Activated CD8-positive, alpha-beta memory T cell treated with anti-CD3 and anti-CD28 coated beads, Interleukin-2, amount 10 ng/mL, durations not matched to agents 7 days and 5 days (primary cell): Measurements from ENCODE around the gene QSOX1. TPM values are rescaled to one million over a fixed set of nuclear protein-coding genes. Genes with fewer than 3 reads are reported as not detected.

Experiments
- ATAC-seq: fragments of 150-1000 bp; cut with Tn5 transposase; one replicate; pipeline ENCODE4 v1.10.0; 2021; ENCODE audit warnings: moderate library complexity
- CTCF ChIA-PET: fragments of 350-600 bp; sonication (Branson Sonifier 250); formaldehyde crosslinking; loops from one replicate; lab custom pipeline; 2021; ENCODE audit warnings: antibody characterized with exemption; lab: Charles Lee
- DNase-seq: peaks from one replicate; pipeline ENCODE4 v3.0.0-alpha.2; 2020
- H3K27ac Mint-ChIP-seq: one replicate; pipeline ENCODE4 v1.8.0; 2021; ENCODE audit warnings: mild to moderate bottlenecking, mixed read lengths
- H3K27me3 Mint-ChIP-seq: one replicate; pipeline ENCODE4 v1.8.0; 2021; ENCODE audit warnings: mixed read lengths
- H3K36me3 Mint-ChIP-seq: one replicate; pipeline ENCODE4 v1.8.0; 2021; ENCODE audit warnings: mild to moderate bottlenecking, mixed read lengths
- H3K4me1 Mint-ChIP-seq: one replicate; pipeline ENCODE4 v1.8.0; 2021; ENCODE audit warnings: mixed read lengths
- H3K4me3 Mint-ChIP-seq: one replicate; pipeline ENCODE4 v1.8.0; 2021; ENCODE audit warnings: mild to moderate bottlenecking, moderate library complexity, mixed read lengths
- H3K9me3 Mint-ChIP-seq: one replicate; pipeline ENCODE4 v1.8.0; 2022; ENCODE audit warnings: low read depth, mixed read lengths
- total RNA-seq, 2 experiments: library from RNA; stranded (reverse); gene quantifications; one replicate each; pipeline ENCODE4 v1.2.3, GENCODE V29; 2021

QSOX1 gene
- total RNA-seq, 2 experiments from 2014 or later, result 25.4 to 35.5 TPM

GRCh38 chr1:180218806-180219765 lies 64.4 kb downstream of the QSOX1 start:
- ATAC-seq (no peak), DNase-seq (no peak)
- Mint-ChIP-seq H3K4me1 (peaks cover under 1% of the 10 kb centered on the region), H3K36me3 (no peaks in the 10 kb centered on the region), H3K9me3 (no peaks in the 10 kb centered on the region), H3K27ac (no peak overlapping the region), H3K4me3 (no peak overlapping the region), H3K27me3 (peaks cover 21% of the 10 kb centered on the region)
- CTCF ChIA-PET, result no interaction called here

- ATAC-seq, result no peak
- H3K4me1 Mint-ChIP-seq, result no peaks in the 10 kb centered on the region
- CTCF ChIA-PET, result no interaction called here
- no peaks in the 10 kb centered on the region for H3K9me3 Mint-ChIP-seq
- H3K27ac Mint-ChIP-seq, result no peak overlapping the region
- peaks cover 28% of the 10 kb centered on the region for H3K27me3 Mint-ChIP-seq
- DNase-seq, result no peak
- no peak overlapping the region for H3K4me3 Mint-ChIP-seq
- H3K36me3 Mint-ChIP-seq, result no peaks in the 10 kb centered on the region
Observed at GRCh38 chr1:180219776-180220175, 65.1 kb downstream of the QSOX1 start.

- CTCF ChIA-PET, result no interaction called here
- Mint-ChIP-seq H3K27me3 (peaks cover 39% of the 10 kb centered on the region), H3K9me3 (no peaks in the 10 kb centered on the region), H3K27ac (no peak overlapping the region), H3K4me3 (no peak overlapping the region), H3K36me3 (no peaks in the 10 kb centered on the region), H3K4me1 (no peaks in the 10 kb centered on the region)
- ATAC-seq (no peak), DNase-seq (no peak)
Observed at GRCh38 chr1:180221462-180221861, 66.8 kb downstream of the QSOX1 start.

GRCh38 chr1:180224902-180225301 lies 70.2 kb downstream of the QSOX1 start:
- DNase-seq (no peak), ATAC-seq (no peak)
- no peak overlapping the region for H3K27ac Mint-ChIP-seq
- H3K9me3 Mint-ChIP-seq, result no peaks in the 10 kb centered on the region
- H3K36me3 Mint-ChIP-seq, result no peaks in the 10 kb centered on the region
- no peak overlapping the region for H3K4me3 Mint-ChIP-seq
- CTCF ChIA-PET, result interaction anchor here (0.8 to 2.7 kb wide), 2 partner anchors 12 to 46 kb away, joined by 3 to 9 read pairs; no protein-coding TSS in a partner anchor
- H3K4me1 Mint-ChIP-seq, result peaks cover 5% of the 10 kb centered on the region
- H3K27me3 Mint-ChIP-seq, result peaks cover 63% of the 10 kb centered on the region

- Mint-ChIP-seq H3K27me3 (peaks cover 65% of the 10 kb centered on the region), H3K36me3 (no peaks in the 10 kb centered on the region), H3K27ac (no peak overlapping the region), H3K9me3 (no peaks in the 10 kb centered on the region), H3K4me1 (peaks cover 6% of the 10 kb centered on the region), H3K4me3 (no peak overlapping the region)
- ATAC-seq (no peak), DNase-seq (no peak)
- CTCF ChIA-PET, result interaction anchor here (0.8 kb wide), 1 partner anchor 46 kb away, joined by 3 read pairs; no protein-coding TSS in a partner anchor
Observed at GRCh38 chr1:180225403-180225802, 70.7 kb downstream of the QSOX1 start.

GRCh38 chr1:180227861-180228647 lies 73.4 kb downstream of the QSOX1 start:
- Mint-ChIP-seq H3K27ac (no peak overlapping the region), H3K36me3 (no peaks in the 10 kb centered on the region), H3K4me3 (peak overlapping the region; percentile 19), H3K27me3 (peaks cover 81% of the 10 kb centered on the region), H3K9me3 (no peaks in the 10 kb centered on the region), H3K4me1 (peaks cover 18% of the 10 kb centered on the region)
- CTCF ChIA-PET, result no interaction called here
- no peak for DNase-seq
- no peak for ATAC-seq

- Mint-ChIP-seq H3K27me3 (peaks cover 81% of the 10 kb centered on the region), H3K9me3 (no peaks in the 10 kb centered on the region), H3K4me1 (peaks cover 22% of the 10 kb centered on the region), H3K27ac (no peak overlapping the region), H3K36me3 (no peaks in the 10 kb centered on the region), H3K4me3 (peak overlapping the region; percentile 60)
- CTCF ChIA-PET, result no interaction called here
- ATAC-seq, result peak; percentile 19
- DNase-seq, result no peak
Observed at GRCh38 chr1:180228648-180229482, 74.2 kb downstream of the QSOX1 start.

- peak; percentile 67 for ATAC-seq
- peak; percentile 47 for DNase-seq
- H3K4me3 Mint-ChIP-seq, result peak within 1 kb of the TSS; percentile 63
- CTCF ChIA-PET, result interaction anchor here (1.4 kb wide), 1 partner anchor 415 kb away, joined by 3 read pairs; no protein-coding TSS in a partner anchor
- no peaks in the 10 kb centered on the region for H3K36me3 Mint-ChIP-seq
- peaks cover 28% of the 10 kb centered on the region for H3K4me1 Mint-ChIP-seq
- H3K9me3 Mint-ChIP-seq, result no peaks in the 10 kb centered on the region
- peaks cover 81% of the 10 kb centered on the region for H3K27me3 Mint-ChIP-seq
- H3K27ac Mint-ChIP-seq, result no peak within 1 kb of the TSS
Observed at GRCh38 chr1:180229483-180230415, 75.1 kb downstream of the QSOX1 start, which contains the start of gene LHX4. LHX4 (plus strand) TSS chr1:180230264; CDS start chr1:180230530, 266 bp downstream.

GRCh38 chr1:180230416-180230790 lies 75.7 kb downstream of the QSOX1 start:
- DNase-seq (peak; percentile 45), ATAC-seq (peak; percentile 2)
- H3K9me3 Mint-ChIP-seq, result no peaks in the 10 kb centered on the region
- peaks cover 81% of the 10 kb centered on the region for H3K27me3 Mint-ChIP-seq
- H3K4me3 Mint-ChIP-seq, result peak overlapping the region; percentile 63
- CTCF ChIA-PET, result interaction anchor here (1.4 kb wide), 1 partner anchor 416 kb away, joined by 3 read pairs; no protein-coding TSS in a partner anchor
- H3K36me3 Mint-ChIP-seq, result no peaks in the 10 kb centered on the region
- no peak overlapping the region for H3K27ac Mint-ChIP-seq
- H3K4me1 Mint-ChIP-seq, result peaks cover 31% of the 10 kb centered on the region

GRCh38 chr1:180230791-180231505 lies 76.3 kb downstream of the QSOX1 start:
- DNase-seq (no peak), ATAC-seq (no peak)
- Mint-ChIP-seq H3K36me3 (no peaks in the 10 kb centered on the region), H3K4me1 (peaks cover 34% of the 10 kb centered on the region), H3K4me3 (peak overlapping the region; percentile 63), H3K27ac (no peak overlapping the region), H3K27me3 (peaks cover 81% of the 10 kb centered on the region), H3K9me3 (no peaks in the 10 kb centered on the region)
- CTCF ChIA-PET, result interaction anchor here (1.0 to 1.4 kb wide), 3 partner anchors 9 to 417 kb away, joined by 3 to 5 read pairs (median 3); no protein-coding TSS in a partner anchor

- no peak for ATAC-seq
- CTCF ChIA-PET, result interaction anchor here (1.0 to 1.4 kb wide), 2 partner anchors 8 to 34 kb away, joined by 3 to 5 read pairs; no protein-coding TSS in a partner anchor
Observed at GRCh38 chr1:180231506-180231921, 76.8 kb downstream of the QSOX1 start.

More at GRCh38 chr1:180231506-180231921, 76.8 kb downstream of the QSOX1 start:
- peak; percentile 47 for DNase-seq
- H3K4me3 Mint-ChIP-seq, result peak overlapping the region; percentile 63
- H3K9me3 Mint-ChIP-seq, result no peaks in the 10 kb centered on the region
- H3K4me1 Mint-ChIP-seq, result peaks cover 38% of the 10 kb centered on the region
- no peak overlapping the region for H3K27ac Mint-ChIP-seq
- peaks cover 84% of the 10 kb centered on the region for H3K27me3 Mint-ChIP-seq
- no peaks in the 10 kb centered on the region for H3K36me3 Mint-ChIP-seq
